Nephron progenitor cell (in vitro differentiated cells): ENCODE measurements around the gene TIAM1.
A peak's percentile ranks its signal among the peaks of the same experiment; 100 is the strongest.

Source experiments
- DNase-seq: peaks from one replicate; pipeline ENCODE4 v3.0.0; 2021
- H3K27ac Mint-ChIP-seq: 2 replicates; pipeline ENCODE4 v1.8.0; 2021; ENCODE audit warnings: mild to moderate bottlenecking, moderate library complexity, mixed read lengths
- H3K27me3 Mint-ChIP-seq: 2 replicates; pipeline ENCODE4 v1.8.0; 2021; ENCODE audit warnings: mild to moderate bottlenecking, low read depth, mixed read lengths; ENCODE audit not compliant: poor library complexity
- H3K36me3 Mint-ChIP-seq: 2 replicates; pipeline ENCODE4 v1.8.0; 2021; ENCODE audit warnings: low read depth, mixed read lengths
- H3K4me1 Mint-ChIP-seq: 2 replicates; pipeline ENCODE4 v1.8.0; 2021; ENCODE audit warnings: mixed read lengths
- H3K4me3 Mint-ChIP-seq: 2 replicates; pipeline ENCODE4 v1.8.0; 2021; ENCODE audit warnings: mild to moderate bottlenecking, moderate library complexity, mixed read lengths
- H3K9me3 Mint-ChIP-seq: 2 replicates; pipeline ENCODE4 v1.8.0; 2021; ENCODE audit warnings: mild to moderate bottlenecking, moderate library complexity, mixed read lengths
- TF ChIP-seq, protein P1 (sequence below): fragments of 200-600 bp; sonication (generic); IDR thresholded peaks from 2 replicates; pipeline ENCODE4 v1.5.0; 2021; ENCODE audit warnings: antibody characterized with exemption

TIAM1 gene

GRCh38 chr21:31339721-31340120, 4.3 kb downstream of the TIAM1 start:
- H3K27me3 Mint-ChIP-seq, result peaks cover 10% of the 10 kb centered on the region
- TF ChIP-seq, protein P1, sequence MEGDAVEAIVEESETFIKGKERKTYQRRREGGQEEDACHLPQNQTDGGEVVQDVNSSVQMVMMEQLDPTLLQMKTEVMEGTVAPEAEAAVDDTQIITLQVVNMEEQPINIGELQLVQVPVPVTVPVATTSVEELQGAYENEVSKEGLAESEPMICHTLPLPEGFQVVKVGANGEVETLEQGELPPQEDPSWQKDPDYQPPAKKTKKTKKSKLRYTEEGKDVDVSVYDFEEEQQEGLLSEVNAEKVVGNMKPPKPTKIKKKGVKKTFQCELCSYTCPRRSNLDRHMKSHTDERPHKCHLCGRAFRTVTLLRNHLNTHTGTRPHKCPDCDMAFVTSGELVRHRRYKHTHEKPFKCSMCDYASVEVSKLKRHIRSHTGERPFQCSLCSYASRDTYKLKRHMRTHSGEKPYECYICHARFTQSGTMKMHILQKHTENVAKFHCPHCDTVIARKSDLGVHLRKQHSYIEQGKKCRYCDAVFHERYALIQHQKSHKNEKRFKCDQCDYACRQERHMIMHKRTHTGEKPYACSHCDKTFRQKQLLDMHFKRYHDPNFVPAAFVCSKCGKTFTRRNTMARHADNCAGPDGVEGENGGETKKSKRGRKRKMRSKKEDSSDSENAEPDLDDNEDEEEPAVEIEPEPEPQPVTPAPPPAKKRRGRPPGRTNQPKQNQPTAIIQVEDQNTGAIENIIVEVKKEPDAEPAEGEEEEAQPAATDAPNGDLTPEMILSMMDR, result no peak
- H3K27ac Mint-ChIP-seq, result no peak overlapping the region
- peaks cover 39% of the 10 kb centered on the region for H3K4me1 Mint-ChIP-seq
- no peaks in the 10 kb centered on the region for H3K9me3 Mint-ChIP-seq
- DNase-seq, result no peak
- H3K36me3 Mint-ChIP-seq, result peaks cover 42% of the 10 kb centered on the region
- no peak overlapping the region for H3K4me3 Mint-ChIP-seq

- H3K27ac Mint-ChIP-seq, result peak overlapping the region; percentile 70
- H3K9me3 Mint-ChIP-seq, result no peaks in the 10 kb centered on the region
- DNase-seq, result no peak
- H3K4me1 Mint-ChIP-seq, result peaks cover 36% of the 10 kb centered on the region
- H3K4me3 Mint-ChIP-seq, result no peak overlapping the region
- peaks cover 49% of the 10 kb centered on the region for H3K36me3 Mint-ChIP-seq
- H3K27me3 Mint-ChIP-seq, result peaks cover 5% of the 10 kb centered on the region
- TF ChIP-seq, protein P1, result no peak
Observed at GRCh38 chr21:31338908-31339368, 5.1 kb downstream of the TIAM1 start.

DNA sequence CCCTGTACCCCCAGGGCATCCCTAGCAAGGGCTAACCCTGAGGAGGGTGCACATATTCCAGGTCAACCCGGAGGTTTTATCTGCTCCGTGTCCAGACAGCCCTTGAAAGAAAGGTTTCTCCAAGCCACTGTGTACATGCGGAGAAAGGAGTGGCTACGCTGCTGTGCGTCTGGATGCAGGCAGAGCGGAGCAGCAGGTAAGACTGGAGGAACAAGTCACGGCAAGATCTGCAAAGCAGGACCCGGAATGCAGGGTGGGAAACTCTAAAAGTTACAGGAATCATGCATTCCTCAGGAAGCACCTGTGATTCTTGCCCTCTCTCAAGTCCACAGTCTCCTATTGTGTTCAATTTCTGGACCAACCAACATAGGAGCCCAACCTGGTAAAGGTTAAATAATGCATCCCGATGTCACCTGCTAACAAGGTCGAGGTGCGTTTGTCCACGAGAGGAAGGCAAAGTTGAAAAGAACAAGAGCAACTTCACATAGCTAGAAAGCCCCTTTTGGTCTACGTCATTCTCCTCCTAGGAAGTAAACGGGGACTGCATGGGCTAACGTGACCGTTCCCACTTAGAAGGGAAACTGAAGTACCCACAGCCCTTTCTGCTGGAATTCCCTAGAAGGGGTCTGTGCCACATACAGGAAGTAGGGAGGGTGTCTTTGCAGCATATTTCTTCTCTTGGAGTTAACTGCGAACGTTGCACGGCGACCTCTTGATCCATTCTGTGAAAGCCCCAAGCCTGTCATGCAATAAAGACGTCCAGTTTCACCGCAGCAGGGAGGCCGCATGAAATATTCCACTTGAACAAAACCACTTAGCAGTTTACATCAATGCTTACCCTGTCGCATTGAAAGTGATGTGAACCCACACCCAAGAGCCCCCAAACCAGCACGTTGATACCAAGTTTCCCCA, 5.8 kb downstream of the TIAM1 start:
- no peak overlapping the region for H3K4me3 Mint-ChIP-seq
- TF ChIP-seq, protein P1, result no peak
- H3K27ac Mint-ChIP-seq, result peak overlapping the region; percentile 70
- peaks cover 2% of the 10 kb centered on the region for H3K27me3 Mint-ChIP-seq
- DNase-seq, result no peak
- peaks cover 55% of the 10 kb centered on the region for H3K36me3 Mint-ChIP-seq
- peaks cover 34% of the 10 kb centered on the region for H3K4me1 Mint-ChIP-seq
- no peaks in the 10 kb centered on the region for H3K9me3 Mint-ChIP-seq

- peaks cover 4% of the 10 kb centered on the region for H3K9me3 Mint-ChIP-seq
- no peak overlapping the region for H3K4me3 Mint-ChIP-seq
- TF ChIP-seq, protein P1, result no peak
- peaks cover 64% of the 10 kb centered on the region for H3K36me3 Mint-ChIP-seq
- peaks cover 24% of the 10 kb centered on the region for H3K4me1 Mint-ChIP-seq
- no peak overlapping the region for H3K27ac Mint-ChIP-seq
- DNase-seq, result no peak
- no peaks in the 10 kb centered on the region for H3K27me3 Mint-ChIP-seq
Observed at GRCh38 chr21:31337086-31337485, 7.0 kb downstream of the TIAM1 start.

DNA sequence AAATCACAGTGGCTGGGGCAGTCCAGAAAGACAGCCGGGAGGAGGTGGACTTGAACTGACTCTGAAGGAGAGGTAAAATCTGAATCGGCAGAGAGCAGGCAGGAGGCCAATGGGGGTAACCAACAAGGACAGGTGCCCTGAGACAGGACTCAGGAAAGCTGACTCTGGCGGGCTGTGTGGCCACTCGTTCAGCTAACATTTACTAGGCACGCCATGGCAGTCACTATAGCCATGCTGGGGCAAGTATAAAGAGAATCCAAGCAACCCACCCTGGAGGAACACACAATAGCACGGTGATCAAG, 7.4 kb downstream of the TIAM1 start:
- TF ChIP-seq, protein P1, result no peak
- Mint-ChIP-seq H3K9me3 (peaks cover 8% of the 10 kb centered on the region), H3K27me3 (no peaks in the 10 kb centered on the region), H3K36me3 (peaks cover 68% of the 10 kb centered on the region), H3K4me1 (peaks cover 24% of the 10 kb centered on the region), H3K27ac (no peak overlapping the region), H3K4me3 (no peak overlapping the region)
- DNase-seq, result no peak
